ENCODE measurements around the gene MUC5B.
"Not testable (repeated sequence)": the region's sequence is repeated elsewhere in the genome, so short reads cannot be mapped to it uniquely, and the experiment has no call there.

DNA sequence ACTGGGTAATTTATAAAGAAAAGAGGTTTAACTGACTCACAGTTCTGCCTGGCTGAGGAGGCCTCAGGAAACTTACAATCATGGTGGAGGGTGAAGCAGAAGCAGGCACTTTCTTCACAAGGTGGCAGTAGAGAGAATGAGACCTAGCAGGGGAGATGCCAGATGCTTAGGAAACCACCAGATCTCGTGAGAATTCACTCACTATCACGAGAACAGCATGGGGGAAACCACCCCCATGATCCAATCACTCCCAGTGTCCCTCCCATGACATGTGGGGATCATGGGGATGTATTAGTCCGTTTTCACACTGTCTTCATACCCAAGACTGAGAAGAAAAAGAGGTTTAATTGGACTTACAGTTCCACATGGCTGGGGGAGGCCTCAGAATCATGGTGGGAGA is 41.6 kb downstream of the MUC5B start:
- TF ChIP-seq, protein P1, sequence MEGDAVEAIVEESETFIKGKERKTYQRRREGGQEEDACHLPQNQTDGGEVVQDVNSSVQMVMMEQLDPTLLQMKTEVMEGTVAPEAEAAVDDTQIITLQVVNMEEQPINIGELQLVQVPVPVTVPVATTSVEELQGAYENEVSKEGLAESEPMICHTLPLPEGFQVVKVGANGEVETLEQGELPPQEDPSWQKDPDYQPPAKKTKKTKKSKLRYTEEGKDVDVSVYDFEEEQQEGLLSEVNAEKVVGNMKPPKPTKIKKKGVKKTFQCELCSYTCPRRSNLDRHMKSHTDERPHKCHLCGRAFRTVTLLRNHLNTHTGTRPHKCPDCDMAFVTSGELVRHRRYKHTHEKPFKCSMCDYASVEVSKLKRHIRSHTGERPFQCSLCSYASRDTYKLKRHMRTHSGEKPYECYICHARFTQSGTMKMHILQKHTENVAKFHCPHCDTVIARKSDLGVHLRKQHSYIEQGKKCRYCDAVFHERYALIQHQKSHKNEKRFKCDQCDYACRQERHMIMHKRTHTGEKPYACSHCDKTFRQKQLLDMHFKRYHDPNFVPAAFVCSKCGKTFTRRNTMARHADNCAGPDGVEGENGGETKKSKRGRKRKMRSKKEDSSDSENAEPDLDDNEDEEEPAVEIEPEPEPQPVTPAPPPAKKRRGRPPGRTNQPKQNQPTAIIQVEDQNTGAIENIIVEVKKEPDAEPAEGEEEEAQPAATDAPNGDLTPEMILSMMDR (IDR thresholded peaks at IDR 0.05) = not testable (repeated sequence)
- not testable (repeated sequence) for TF ChIP-seq EZH2 (IDR thresholded peaks at IDR 0.05; ENCODE audit: borderline replicate concordance, insufficient read depth, low read depth, low read length, poor library complexity, severe bottlenecking)

All from B cell (primary cell).